Right lobe of liver (tissue), 4 donors: Measurements from ENCODE around the gene AP1S3.

Experiments
- POLR2A ChIP-seq: fragments of 450-650 bp; IDR thresholded peaks from one replicate; pipeline ENCODE4 v1.6.1; 2017; ENCODE audit warnings: antibody characterized with exemption, mild to moderate bottlenecking
- TF ChIP-seq, protein P1 (sequence below), 4 donors: fragments of 200-600 bp in 3 of 4; fragments of 450-650 bp in 1 of 4; IDR thresholded peaks; one replicate each; pipeline versions ENCODE4 v1.5.1 to v1.8.0; 2016 to 2022; ENCODE audit warnings: antibody characterized with exemption in 4 of 4, mild to moderate bottlenecking in 2 of 4
- donor health status: DM: no; HTN: no; CAD: no.
- donor health status: DM: no; HTN: no; CAD: no.
- donor health status: DM: no; HTN: yes; CAD: no.

DNA sequence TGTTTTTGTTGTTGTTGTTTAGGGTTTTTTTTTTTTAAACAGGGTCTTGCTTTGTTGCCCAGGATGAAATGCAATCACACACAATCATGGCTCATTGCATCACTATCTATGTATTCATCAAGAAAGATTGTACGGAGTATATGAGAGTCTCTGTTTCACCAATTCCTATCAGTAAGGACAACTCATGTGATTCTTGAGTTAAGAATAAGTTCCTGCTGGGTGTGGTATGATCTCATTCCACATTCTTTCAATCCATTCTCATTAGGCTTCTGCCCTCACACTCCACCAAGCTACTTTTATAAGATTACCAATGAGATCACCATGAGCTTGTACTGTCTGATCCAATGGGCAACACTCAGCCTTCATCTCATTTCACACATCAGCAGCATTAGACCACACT is 9.1 kb upstream of the AP1S3 start:
- TF ChIP-seq, protein P1, sequence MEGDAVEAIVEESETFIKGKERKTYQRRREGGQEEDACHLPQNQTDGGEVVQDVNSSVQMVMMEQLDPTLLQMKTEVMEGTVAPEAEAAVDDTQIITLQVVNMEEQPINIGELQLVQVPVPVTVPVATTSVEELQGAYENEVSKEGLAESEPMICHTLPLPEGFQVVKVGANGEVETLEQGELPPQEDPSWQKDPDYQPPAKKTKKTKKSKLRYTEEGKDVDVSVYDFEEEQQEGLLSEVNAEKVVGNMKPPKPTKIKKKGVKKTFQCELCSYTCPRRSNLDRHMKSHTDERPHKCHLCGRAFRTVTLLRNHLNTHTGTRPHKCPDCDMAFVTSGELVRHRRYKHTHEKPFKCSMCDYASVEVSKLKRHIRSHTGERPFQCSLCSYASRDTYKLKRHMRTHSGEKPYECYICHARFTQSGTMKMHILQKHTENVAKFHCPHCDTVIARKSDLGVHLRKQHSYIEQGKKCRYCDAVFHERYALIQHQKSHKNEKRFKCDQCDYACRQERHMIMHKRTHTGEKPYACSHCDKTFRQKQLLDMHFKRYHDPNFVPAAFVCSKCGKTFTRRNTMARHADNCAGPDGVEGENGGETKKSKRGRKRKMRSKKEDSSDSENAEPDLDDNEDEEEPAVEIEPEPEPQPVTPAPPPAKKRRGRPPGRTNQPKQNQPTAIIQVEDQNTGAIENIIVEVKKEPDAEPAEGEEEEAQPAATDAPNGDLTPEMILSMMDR (IDR thresholded peaks at IDR 0.05), result no peak
- TF ChIP-seq POLR2A, result no peak
